ENCODE results near the gene PYGO2.

Gene PYGO2

DNA sequence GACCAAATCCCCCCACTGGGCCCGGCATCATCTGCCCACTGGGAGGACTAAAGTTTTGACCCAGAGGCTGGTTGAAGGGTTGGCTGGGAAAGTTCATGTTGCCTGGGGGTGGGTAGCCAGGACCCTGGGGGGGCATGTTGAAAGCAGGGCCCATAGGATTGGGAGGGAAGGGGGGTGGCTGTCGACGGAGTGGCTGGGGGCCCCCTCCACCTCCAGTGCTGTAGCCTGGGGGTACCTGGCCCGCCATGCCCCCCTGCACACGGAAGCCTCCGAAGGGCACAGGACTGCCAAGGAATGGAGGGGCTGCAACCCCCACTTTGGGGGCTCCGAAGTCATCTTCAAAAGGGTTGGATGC lies 2.2 kb downstream of the PYGO2 start:
- no peak for DNase-seq

DNA sequence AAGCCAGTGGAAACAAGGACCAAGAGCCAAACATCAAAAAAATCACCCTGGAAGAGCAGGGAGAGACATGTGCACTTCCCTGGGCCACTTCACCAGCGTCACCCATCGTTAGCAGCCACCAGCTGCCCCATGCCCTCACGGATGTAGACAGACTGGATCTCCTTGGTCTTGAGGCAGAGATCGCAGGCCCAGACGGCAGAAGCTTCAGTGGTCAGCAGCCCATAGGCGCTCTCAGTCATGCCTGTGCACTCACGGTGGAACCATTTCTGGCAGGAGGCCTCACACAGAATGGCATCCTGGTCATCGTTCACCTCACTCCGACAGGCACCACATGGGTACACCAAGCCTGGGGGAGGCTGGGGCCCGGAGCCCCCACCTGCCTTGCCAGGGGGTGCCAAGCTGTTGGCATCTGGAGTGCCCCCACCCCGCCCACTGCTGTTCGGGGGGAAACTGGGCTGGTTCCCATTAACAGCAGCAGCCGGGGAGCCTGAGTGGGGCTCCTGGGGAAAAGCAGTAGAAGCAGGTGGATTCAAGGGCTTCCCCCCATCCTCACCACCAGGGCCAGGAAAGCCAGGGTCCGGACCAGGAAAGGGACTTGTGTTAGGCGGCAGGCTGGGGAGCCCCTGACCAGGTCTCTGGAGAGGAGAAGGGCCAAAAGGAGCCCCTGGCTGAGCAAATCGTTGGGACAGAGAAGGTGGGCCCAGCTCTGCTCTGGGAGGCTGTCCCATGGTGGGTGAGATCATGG lies 2.7 kb downstream of the PYGO2 start:
- no peak for DNase-seq

DNA sequence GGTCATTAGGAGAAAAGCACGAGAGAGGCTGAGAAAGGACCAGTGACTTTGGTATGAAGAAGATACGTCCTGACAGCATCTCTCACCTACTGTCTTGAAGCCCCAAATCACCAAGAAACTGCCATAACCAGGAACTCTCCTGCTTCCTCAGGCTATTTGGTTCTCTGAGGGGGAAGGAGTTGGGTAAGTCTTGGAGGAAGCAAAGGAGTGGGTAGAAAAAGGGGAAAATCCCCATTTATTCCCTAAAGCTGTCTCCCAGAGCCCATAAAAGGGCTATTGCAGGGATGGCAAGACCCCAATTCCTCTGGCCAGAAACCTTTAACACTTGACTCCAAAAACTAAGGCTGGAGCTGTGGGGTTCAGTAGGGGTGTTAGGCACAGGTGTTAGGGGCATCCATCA lies 3.5 kb downstream of the PYGO2 start:
- no peak for DNase-seq

DNA sequence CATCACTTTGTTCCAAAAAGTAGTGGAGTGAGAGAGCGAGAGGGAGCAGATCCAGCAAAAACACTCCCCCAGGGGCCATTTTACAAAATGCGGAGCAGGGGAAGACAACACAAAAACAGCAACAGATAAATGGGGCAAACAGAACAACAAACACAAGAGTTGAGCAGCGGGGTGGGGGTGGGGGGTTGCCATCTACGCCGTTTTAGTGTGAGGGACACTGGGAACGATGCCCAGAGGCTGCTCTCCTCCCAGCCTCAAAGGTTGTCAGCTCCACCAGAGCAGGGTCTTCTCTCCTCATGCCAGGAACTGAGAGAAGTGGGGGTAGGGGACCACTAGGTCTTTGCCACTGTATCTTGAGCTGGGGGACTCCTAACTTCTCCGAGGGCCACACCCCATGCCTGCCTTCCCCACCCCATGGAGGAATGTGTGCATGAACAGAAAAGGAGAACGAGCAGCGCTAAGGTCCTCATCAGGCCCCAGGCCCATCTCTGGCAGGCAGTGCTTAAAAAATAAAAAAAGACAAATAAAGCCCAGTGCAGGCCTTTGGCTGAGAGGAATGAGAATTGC lies 4.4 kb downstream of the PYGO2 start:
- no peak for DNase-seq

DNA sequence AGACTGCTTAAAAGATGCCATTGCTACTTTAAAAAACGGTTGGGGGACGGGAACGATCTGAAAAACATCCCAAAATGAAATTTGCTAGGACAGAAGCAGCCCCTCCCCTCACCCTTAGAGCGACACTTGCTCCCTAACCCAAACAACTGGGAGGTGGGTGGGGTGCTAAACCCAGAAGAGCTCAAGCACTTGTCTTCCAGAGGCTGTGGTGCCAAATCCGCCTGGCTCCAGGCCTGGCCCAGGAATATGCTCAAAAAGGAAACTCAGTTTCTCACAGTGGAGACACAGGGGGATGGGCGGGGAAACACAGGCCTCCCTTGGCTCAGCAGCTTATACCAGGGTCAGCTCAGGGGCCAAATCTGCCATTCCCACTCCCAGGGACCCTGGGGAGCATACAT lies 5.0 kb downstream of the PYGO2 start:
- no peak for DNase-seq

DNA sequence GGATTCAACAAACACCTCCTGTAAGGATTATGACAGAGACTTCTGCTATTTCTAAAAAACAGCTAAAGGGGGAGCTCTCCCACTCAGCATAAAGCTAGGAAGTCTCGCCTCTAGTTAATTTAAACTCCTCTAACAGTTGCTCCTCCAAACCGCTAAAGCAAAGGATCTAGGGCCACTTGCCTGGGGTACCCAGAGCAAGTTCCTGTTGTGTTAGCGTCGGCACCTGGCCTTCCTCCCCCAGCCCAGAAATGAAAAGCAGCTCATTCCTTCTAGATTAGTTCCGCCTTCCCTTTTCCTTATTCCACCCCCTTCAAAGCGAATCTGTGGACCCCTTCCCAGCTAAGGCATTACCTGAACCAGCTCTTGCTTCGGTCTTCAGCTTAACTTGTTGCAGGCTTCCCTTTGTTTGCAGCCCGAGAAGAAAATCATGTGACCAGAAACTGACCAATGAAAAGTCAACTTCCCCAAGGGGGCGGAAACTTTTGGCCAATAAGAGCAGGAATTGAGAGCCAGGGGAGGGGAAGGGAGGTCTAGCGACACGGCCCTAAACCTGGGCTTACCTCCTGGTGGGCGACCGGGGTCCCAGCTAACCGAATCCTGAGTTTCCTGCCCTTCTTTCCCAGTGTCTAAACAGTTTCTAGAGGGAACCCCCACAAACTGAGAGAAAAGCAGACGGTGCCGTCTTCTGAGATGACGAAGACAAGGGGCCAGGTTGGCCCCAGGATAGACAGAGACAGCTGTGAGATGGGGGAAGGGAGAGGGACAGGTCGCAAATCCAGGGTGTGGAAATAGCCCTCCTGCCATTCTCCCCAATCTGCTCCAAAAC lies 5.7 kb downstream of the PYGO2 start, which contains the start of gene PBXIP1:
PBXIP1 (minus strand) TSS at position 382 of the 826 bp plus-strand sequence. CDS start 2,378 bp downstream, outside the sequence.
- peak; percentile 91 for DNase-seq

DNA sequence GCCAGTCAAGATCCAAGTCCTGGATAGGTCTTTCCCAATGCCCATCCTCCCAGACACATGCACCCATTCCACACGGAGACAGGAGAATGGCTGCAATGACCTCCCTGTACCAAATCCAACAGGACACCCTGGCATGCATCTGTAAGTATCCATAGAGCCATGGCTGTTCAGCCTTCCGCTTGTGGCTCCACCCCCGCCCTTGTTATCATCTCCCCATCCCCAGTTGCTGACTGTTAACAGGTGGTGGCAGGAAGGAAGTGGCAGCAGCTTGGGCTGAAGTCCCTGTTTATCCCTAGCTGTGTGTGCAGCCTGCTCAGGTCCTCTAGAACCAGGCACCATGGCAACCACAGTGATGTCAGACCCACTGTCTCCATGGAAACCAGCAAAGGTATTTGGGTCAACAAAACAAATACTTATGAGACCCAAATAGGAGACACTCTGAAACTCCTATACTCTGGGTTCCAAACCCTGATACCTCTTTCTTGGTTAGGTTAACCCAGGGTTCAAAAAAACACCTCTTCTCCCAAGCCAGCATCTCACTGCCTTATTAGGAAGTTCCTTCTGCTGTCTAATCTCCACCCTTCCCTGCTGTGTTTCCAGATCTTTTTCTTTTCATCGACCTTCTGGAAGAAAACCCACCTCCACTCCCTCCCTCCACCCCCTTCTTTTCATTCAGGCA lies 6.4 kb downstream of the PYGO2 start:
- peak; percentile 66 for DNase-seq

DNA sequence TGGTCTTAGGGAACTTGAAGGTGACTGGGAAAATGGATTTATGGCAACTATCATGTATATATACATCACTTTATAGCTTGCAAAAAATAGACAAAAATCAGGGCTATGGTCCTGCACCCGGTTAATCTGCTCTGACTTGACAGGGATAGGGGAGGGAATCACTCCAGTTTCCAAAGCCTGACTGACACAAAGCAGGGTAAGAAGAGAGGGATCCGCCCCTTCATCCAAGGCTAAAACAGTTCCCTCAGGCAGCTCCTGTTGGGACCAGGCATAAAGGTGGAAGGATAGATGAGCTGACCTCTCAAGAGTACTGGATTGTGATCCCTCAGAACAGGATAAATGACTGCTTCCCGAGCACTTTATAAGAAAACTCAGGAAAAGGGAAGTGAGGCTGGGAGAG lies 7.0 kb downstream of the PYGO2 start:
- no peak for DNase-seq

DNA sequence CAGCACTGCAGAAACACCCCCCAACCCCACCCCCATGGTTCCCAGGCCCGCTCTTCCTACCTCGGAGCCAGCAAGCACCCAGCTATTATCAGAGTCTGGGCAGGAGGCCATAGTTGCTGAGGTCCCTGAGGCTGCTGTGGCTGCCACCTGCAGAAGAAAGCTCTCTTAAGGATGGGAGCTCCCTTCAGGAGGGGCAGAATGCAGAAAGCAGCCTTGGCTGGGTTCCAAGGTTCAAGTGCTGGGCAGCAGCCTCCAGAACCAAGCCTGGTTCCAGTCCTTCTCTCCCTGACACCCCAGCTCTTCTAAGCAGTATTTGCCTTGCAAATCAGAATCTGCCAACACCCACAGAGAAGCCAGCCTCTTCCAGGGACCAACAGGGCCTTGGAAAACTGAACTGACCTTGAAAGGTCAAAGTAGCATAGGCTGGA lies 8.0 kb downstream of the PYGO2 start:
- no peak for DNase-seq

DNA sequence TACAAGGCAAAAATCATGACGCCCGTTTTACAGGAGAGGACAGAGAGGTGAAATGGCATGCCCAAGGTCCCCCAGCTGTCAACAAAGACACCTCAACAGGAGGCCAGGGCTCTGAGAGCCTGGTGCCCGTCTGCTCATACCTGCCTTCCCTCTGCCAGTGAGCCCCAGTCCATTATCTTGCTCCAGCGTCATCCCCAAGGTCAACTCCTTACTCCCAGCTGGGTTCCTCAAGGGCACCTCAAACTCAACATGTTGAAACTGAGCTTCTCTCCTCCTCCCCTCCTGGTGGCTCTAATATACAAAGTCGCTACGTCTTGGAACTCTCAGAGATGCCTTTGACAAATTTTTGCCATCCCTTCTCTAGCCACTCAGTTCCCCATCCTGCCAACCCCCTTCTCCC lies 8.9 kb downstream of the PYGO2 start:
- DNase-seq = no peak

DNA sequence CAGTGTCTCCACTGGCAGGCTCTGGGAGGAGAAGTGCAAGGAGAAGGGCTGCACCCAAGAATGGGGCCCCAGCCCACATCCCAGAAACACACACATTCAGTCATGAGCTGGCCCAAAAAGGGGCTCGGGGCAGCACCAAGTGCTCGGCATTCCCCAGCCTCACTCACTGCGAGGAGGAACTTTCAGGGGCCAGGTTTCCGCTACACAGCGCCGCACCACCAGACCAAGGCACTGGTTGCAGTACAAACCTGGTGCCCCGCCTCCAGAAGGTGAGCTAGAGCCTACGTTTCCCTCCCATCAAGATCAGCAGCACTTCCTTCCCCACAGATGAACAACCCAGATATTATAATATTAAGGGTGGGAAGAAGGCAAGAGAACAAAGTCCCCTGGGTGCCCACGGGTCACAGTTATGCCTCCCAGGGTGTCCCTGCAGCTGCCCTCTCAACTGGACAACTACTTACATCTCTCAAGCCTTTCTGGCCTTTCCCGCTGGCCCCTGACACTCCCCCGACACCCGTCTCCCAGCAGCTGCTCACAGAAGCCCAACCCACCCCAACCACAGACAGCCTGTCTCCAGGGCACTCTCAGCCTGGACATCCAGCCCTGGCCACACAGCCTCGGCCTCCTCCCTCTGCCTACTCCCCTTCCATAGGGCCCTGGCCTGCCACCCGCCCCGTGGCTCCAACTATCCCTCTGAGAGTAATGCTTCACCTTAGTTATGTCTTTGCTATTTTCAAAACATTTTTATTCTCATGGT lies 9.5 kb downstream of the PYGO2 start:
- no peak for DNase-seq

DNA sequence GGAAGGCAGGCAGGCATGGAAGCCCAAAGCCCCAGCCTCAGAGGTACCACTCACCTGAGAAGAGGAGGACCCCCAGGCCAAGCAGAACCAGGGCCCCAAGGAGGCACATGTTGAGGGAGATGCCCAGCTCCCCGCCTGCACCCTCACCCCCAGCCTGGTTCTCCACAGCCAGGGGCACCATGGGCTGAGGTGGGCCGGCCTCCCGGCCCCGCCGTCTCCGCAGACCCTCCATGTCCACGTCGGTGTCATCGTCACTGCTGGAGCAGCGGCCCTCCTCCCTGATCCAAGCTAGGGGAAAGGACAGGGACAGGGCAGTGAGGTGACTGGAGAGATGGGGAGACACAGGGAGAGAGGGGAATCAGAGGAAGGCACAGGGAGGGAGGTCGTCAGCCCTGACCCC lies 13.5 kb downstream of the PYGO2 start:
- DNase-seq = no peak

DNA sequence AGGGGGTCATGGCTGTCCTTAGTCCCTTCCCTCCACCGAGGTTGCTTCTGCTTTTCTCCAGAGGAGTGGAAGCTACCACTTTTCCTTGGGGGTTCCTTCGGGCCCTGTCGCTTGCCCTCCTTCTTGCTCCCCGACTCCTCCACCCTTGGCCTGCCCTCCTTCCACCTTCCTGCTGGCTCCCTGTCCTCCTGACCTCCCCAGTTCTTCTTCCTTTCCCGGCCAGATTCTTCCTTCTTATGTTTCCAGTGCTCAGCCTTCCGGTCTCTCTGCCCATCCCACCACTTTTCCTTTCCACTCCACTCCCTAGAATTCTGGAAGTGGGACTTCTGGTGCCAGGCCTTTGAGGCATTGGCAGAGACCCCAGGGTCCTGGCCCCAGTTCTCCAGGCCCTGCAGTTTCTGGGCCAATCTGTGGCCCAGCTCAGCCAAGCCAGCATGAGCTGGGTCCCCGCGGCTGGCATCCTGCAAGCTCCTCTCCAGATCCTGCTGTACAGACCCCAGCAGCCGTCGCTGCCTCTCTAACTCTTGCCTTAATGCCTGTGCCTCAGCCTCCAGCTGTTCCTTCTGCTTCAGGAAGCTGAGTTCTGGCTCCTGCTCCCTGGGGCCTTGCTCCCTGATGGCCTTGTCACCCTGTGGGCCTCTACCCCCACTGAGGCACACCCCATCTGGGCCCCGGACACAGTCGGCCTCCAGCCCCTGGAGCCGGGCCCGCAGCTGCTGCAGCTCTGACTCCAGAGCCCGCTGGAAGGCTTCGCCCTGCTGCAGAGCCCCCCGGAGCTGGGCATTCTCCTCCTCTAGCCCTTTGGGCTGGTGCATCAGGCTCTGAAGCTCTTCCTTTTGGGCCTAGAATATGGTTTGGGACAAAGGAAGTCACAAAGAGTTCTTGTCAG lies 15.4 kb downstream of the PYGO2 start:
- no peak for DNase-seq

DNA sequence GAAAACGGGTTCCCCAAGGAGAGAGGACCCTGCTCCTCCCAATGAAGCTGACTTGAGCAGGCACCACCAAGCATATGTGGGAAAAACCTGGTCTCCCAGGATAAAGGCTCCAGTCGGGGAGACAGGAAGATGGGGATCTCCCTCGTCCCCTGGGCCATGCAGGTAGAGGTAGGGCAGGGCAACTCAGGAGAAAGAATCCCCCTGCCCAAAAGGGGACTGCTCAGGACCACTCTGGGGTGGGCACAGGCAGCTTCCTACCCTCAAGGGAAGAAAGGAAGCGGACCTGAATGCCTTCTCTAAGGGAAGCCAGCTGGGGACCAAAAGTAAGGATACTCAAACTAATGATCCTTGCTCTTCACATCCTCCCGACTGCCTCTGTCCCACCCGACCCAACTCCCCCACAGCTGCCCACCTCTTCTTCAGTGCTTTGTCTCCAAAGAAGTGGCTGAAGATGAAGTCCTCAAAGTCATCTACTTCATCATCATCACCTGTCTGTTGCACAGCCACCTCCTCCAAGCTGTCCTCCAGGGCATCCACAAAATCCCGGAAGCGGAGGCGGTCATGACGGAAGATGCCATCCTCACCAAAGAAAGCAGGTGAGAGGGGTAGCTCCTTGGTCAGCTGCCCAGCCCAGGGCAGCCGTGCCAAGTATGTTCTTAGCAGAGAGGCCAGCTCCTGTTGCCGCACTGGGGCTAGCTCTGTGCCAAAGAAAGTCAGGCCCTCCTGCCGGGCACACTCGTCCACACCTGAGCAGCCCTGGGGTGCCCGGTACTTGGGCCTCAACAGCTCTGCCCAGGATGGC lies 16.2 kb downstream of the PYGO2 start:
- no peak for DNase-seq

DNA sequence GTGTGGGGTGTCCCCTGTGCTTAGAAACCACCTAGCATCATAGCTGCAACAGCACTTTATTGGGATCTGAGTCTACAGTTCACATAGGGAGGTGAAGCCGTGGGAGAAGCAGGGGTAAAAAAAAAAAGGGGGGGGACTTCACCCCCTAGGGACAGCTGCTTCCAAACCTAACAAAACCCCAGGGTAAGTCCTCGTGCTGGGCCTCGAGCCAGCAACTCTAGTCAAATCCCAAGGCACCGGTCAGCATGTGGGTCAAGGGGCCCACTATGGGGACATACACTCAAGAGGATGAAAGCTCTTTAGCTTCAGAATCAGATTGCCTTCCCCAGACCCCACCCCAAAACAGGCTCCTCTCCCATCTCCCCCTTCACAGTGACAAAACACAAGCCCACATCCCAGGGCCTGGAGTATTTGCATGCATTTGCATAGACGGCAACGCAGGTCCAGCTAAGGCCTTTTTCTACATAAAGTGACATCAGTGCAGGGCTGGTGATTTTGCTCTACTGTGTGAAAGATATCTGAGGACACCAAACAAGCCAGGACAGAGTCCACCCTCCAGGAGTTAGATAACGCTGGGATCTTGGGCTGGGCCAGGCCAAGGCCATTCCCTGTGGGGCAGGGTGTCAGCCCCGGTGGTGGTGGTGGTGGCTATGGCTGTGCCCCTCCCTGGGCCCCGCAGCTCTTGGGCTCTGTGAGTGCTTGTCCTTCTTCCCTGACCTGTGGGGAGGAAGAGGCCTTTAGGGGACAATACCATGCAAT lies 17.0 kb downstream of the PYGO2 start:
- no peak for DNase-seq

DNA sequence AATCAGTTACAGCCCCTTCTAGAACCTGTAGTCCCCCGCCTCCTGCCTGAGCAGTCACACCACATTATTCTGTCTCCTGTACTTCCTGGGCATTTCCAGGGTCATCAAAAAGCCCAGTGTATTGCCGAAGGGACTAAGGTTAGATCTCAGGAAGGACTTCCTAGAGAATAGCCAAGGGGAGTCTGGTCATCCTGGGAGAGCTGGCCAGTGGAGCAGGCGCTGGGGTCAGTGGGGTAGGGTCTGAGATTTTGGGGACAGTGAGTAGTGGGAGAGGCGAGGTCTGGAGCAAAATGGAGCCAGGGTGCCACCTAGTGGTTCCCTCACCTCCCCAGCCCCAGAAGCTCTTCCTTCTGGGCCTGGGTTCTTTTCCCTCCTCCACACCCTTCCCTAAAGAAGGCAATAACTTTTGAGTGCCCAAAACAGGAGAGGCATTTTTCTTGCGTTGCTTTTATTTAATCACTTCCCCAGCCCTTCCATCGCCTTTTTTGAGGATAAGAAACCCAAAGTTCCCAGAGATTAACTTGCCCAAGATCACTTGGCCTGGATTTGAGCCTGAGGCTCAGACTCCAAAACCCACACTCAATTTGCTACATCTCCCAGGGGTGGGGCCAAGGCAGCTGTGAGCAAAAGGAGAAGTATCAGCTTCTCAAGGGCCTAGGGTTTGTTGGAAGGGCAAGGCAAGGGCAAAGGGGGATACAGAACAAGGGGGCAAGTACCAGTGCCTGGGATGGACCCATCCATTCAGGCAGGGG lies 17.8 kb downstream of the PYGO2 start:
- DNase-seq = peak; percentile 81

DNA sequence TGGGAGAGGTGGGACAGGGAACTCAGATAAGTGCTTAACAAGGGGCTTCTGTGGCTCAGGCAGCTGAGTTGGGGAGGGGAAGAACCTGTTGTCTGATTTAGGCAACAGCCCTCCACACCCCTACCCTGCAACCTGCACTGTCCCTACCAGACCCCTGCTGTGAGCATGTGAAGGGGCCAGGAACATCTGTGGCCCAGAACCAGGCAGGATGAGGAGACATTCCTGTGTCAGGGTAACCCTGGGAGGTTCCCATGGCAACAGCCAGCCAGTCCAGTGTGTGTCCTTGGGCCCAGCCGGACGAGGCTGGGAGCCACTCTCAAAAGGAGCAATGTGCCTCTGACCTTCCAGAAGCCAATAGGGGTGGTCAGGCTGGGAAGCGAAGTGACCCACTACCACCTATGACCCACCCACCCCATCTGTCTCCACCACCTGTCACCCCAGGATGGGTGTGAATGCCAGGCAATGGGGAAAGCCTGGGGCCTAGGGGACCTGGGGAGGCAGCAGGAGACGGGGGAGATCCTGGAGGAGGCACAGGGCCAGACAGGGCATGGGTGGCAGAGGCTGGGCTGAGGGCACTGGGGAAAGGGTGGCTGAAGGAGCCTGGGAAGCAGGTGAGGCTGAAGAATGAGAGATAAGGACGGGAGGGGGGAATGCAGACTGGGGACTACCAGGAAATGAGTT lies 20.1 kb downstream of the PYGO2 start:
- no peak for DNase-seq

DNA sequence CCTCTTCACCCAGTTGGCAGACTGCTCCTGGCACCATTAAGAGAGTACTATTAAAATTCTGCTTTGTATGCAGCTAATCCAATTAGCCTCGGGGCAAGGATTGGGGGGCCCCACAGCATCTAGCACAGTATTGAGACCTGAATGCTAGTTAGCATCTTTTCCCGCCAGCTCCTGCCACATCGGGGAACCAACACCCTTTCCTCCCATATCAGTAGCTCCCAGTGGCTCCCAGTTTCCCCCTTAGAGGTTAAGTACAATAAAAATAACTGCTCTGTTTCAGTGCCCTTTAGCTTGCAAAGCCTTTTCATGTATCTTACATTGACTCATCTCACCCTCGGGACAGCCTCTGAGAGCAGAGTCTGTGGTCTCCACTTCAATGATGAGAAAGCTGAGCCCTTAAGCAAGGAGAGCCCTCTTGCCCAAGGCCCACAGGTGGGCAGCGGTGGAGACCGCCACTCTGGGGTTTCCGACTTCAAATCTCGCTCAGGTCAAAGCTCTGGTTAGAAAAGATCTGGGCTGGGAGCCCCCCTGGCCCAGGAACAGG lies 20.9 kb downstream of the PYGO2 start:
- DNase-seq = no peak
